Stimulated activated CD4-positive, alpha-beta T cell treated with anti-CD3 and anti-CD28 coated beads, Interleukin-2, amount 100 ng/mL, for 48 hours (primary cell): Measurements from ENCODE around the gene RIMBP2.

Experiments
- DNase-seq, 2 donors: peaks; one replicate each; pipeline ENCODE4 v3.0.0-alpha.2; 2020

The RIMBP2 gene

GRCh38 chr12:130497321-130497720 is 218.8 kb downstream of the RIMBP2 start:
- no peak for DNase-seq

GRCh38 chr12:130496516-130497120 is 219.5 kb downstream of the RIMBP2 start:
- no peak for DNase-seq

GRCh38 chr12:130495156-130495555 is 220.9 kb downstream of the RIMBP2 start:
- DNase-seq = no peak

GRCh38 chr12:130494736-130495135 is 221.4 kb downstream of the RIMBP2 start:
- DNase-seq = no peak

GRCh38 chr12:130493951-130494350 is 222.1 kb downstream of the RIMBP2 start:
- no peak for DNase-seq

GRCh38 chr12:130491421-130492357 is 224.4 kb downstream of the RIMBP2 start:
- DNase-seq = no peak

GRCh38 chr12:130490674-130491073 is 225.4 kb downstream of the RIMBP2 start:
- DNase-seq = no peak

GRCh38 chr12:130489293-130489692 is 226.8 kb downstream of the RIMBP2 start:
- DNase-seq = no peak

GRCh38 chr12:130488358-130488710 is 227.8 kb downstream of the RIMBP2 start:
- no peak for DNase-seq

GRCh38 chr12:130487636-130488357 is 228.3 kb downstream of the RIMBP2 start:
- DNase-seq = no peak

GRCh38 chr12:130486891-130487416 is 229.1 kb downstream of the RIMBP2 start:
- no peak for DNase-seq

- DNase-seq = no peak
Measured at GRCh38 chr12:130486146-130486435, 230.0 kb downstream of the RIMBP2 start.

GRCh38 chr12:130485291-130486145 is 230.6 kb downstream of the RIMBP2 start:
- DNase-seq = no peak

GRCh38 chr12:130484221-130484620 is 231.9 kb downstream of the RIMBP2 start:
- DNase-seq = no peak

- no peak for DNase-seq
Measured at GRCh38 chr12:130483616-130484180, 232.4 kb downstream of the RIMBP2 start.

GRCh38 chr12:130482448-130482847 is 233.7 kb downstream of the RIMBP2 start:
- DNase-seq = no peak

- DNase-seq = no peak
Measured at GRCh38 chr12:130481392-130481879, 234.7 kb downstream of the RIMBP2 start.

- DNase-seq = no peak
Measured at GRCh38 chr12:130480887-130481286, 235.2 kb downstream of the RIMBP2 start.

- DNase-seq = no peak
Measured at GRCh38 chr12:130480231-130480630, 235.9 kb downstream of the RIMBP2 start.

- DNase-seq = no peak
Measured at GRCh38 chr12:130479401-130480125, 236.5 kb downstream of the RIMBP2 start.

- no peak for DNase-seq
Measured at GRCh38 chr12:130478786-130479185, 237.3 kb downstream of the RIMBP2 start.
